Islet of Langerhans (tissue), 1 donor: ENCODE measurements around the gene DOP1B.
"Not testable (repeated sequence)": the region's sequence is repeated elsewhere in the genome, so short reads cannot be mapped to it uniquely, and the experiment has no call there.

Experiments used
- FAIRE-seq: peaks from one replicate; lab custom pipeline; 2011; peaks lifted over from hg19 to GRCh38; lab: Jason Lieb, UNC

DOP1B gene

DNA sequence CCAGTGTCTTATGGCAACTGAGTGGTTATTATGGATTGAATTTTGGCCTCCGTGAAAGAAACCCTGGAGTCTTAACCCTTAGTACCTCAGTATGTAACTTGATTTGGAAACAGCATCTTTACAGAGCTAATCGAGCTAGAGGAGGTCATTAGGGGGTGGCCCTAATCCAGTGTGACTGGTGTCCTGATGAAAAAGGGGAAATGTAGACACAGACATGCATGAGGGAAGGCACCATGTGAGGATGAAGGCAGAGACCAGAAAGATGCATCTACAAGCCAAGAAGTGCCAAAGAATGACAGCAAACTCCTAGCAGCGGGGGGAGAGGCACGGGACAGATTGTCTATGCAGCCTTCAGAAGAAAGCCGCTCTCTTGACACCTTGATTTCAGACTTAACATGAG is 14.7 kb downstream of the DOP1B start:
- FAIRE-seq, result no peak

DNA sequence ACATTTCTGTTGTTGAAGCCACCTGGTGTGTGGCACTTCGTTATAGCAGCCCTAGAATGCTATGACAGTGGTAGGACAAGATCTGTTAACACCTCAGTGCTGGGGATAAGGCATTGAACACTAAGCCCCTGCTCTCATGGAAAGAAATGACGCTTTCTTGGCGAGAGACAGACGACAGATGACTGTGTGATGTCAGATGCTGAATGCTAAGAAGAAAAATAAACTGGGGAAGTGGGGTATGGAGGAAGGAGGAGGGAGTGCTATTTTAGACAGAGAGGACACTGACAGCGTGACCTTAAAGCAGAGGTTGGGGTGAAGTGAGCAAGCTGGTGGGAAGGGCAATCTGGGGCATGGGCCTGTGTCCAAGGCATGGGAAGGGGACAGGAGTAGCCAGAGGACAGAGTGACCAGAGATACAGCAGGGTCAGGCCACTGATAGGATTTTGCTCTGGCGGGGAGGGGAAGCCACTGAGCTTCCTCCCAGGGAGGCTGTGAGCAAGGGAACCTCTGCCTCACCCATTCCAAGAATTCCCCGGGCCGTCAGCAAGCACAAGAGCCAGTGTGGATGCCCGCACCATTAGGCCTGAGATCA is 15.2 kb downstream of the DOP1B start:
- no peak for FAIRE-seq

DNA sequence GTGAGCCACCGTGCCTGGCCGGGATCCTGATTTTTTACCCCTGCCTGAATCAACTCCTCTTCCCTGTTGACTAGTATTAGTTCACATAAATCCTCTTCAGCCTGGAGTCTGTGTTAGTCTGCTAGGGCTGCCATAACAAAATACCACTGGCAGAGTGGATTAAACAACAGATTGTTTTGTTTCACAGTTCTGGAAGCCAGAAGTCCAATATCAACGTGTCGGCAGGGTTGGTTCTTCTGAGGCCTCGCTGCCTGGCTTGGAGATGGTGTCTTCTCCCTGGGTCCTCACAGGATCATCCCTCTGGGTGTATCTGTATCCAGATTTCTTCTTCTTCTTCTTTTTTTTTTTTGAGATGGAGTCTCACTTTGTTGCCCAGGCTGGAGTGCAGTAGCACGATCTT is 18.2 kb downstream of the DOP1B start:
- no peak for FAIRE-seq

DNA sequence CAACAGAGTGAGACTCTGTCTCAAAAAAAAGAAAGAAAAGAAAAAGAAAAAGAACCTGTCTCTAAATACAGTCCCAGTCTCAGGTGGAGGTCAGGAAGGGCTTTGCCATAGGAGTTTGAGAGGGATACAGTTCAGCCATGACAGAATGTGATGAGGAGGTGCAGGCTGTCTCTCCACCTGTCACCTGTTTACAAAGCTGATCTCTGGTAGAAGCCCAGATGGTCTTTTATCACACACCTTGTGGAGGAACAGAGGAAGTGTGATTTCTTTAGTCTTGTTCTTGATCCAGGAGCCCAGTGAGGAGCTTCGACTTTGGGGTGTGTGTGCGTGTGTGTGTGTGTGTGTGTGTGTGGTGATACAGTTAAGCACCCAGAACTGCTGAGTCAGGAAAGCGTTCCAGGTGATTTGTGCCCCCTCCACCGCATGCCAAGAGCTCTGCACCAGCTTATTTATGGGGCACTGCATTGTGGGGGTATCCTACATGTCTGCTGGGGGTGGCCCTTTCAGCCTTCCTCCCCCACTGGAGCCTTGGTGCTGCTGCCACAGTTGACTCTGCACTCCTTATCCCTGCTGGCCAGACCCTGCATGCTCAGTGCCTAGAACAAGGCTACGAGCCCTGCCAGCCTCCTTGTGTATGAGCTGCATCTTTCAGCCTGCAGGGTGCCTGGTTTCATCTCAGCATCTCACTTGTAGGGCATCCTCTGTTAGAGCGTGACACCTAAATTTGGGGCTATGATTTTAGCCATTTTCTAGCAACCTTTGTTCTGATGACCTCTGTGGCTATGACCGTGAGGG is 19.3 kb downstream of the DOP1B start:
- no peak for FAIRE-seq

DNA sequence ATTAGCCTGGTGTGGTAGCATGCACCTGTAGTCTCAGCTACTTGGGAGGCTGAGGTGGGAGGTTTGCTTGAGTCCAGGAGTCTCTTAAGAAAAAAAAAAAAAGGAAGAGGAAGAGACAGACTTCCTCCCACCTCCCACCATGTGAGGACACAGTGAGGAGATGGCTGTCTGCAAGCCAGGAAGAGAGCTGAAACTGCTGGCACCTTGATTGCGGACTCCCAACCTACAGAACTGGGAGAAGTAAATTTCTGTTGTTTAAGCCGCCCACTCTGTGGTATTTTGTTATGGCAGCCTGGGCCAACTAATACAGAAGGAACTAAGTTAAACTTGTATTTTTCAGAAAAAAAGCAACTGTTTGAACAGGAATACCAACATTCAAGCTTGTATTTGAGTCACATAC is 21.7 kb downstream of the DOP1B start:
- no peak for FAIRE-seq

DNA sequence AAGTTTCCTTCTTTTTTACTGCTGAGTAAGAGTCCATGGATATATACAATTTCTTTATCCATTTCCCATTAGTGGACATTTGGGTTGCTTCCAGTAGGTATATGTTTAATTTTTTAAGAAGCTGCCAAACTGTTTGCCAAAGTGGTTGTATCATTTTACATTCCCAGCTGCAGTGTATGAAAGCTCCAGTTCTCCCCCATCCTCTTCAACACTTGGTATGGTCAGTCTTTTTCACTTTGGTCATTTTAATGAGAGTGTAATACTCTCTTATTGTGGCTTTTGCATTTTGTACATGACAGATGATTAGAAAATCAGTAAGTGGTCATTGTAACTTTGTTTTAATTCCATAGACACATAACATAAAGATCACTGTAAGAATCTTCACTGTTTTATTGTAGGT is 22.5 kb downstream of the DOP1B start:
- FAIRE-seq, result no peak

DNA sequence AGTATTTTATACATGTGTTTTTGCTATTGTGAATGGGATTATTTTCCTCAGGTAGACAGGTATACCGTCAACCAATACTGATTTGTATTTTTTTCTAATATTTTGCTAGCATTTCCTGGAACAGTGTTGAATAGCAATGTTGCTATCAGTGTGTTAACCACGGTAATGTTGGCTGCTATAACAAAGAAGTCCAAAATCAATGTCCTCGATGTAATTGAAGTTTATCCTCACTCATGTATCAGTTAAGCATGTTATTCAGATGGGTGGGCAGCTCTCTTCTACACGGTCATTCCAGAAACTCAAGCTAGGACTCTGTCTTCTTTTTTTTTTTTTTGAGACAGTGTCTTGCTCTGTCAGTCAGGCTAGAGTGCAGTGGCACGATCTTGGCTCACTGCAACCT is 24.3 kb downstream of the DOP1B start:
- FAIRE-seq, result no peak

DNA sequence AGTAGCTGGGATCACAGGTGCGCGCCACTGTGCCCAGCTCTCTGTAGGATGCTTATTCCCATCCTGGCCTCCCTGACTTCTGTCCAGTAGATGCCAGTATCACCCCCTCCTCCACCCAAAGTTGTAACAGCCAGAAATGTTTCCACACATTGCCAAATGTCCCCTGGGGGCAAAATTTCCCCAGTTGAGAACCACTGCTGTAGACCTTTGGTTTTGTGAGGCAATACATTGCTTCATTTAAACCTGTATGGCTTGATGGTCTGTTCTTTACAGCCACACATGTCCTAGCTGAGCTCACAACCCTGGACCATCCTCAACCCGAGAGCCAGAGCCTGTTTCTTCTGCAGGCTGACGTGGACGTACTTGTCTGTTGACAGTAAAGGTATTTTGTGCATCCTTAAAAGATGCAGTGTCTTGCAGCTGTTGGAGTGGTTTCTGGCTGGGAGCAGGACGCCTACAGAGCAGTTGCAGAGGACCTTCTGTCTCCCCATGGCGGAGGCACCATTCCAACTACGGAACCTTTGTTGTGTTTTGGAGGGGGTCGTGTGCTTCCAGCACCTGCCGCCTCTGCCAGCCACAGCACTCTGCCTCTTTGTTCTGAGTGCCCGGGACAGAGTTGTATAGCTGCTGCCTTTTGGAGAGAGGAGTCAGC is 26.6 kb downstream of the DOP1B start:
- no peak for FAIRE-seq

DNA sequence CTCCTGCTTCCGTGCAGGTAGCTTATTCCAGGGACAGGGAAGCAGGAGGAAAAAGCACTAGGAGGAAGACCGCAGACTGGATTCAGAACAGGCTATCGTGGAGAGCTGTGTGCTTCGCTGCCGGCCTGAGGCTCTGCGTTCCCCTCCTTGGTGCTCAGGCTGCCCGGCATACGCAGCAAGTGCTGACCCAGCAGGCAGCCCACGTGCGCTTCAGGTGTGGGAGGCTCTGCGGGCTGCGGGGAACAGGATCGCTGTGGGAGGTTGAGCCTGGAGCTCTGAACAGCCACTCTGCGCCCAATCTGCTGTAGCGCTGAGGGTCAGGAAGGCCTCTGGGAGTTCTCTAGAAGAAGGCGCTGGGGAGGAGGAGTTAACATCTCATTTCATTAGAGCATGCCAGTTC is 27.9 kb downstream of the DOP1B start:
- FAIRE-seq, result no peak

DNA sequence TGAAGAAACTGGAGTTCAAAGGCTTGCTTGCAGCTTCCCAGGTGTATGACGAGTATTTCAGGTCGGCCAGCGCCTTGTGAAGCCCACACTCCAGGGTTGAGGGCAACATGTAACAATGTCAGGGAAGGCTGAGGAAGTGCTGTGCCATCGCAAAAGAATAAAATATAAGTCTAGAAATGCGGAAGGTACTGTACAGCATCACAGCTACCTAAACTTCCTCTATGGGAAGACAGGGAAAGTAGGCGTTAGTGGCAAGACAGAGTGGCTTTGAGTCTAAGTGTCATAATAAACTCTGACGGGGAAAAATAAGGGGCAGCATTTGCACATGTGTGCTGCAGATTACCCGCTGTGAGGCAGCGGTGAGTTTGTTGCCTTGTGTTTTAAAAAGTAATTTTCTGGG is 28.9 kb downstream of the DOP1B start:
- no peak for FAIRE-seq

DNA sequence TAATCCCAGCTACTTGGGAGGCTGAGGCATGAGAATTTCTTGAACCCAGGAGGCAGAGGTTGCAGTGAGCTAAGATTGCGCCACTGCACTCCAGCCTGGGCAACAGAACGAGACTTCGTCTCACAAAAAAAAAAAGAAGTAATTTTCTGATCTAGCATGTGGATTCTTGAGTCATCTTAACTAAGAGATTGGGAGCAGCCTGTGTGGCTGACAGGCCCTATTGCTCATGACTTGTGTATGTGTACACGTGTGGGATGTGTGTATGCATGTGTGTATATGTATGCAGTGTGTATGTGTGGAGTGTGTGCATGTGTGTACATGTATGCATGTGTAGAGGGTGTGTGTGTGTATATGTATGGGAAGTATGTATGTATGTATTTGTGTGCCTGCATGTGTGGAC is 29.5 kb downstream of the DOP1B start:
- FAIRE-seq, result no peak

DNA sequence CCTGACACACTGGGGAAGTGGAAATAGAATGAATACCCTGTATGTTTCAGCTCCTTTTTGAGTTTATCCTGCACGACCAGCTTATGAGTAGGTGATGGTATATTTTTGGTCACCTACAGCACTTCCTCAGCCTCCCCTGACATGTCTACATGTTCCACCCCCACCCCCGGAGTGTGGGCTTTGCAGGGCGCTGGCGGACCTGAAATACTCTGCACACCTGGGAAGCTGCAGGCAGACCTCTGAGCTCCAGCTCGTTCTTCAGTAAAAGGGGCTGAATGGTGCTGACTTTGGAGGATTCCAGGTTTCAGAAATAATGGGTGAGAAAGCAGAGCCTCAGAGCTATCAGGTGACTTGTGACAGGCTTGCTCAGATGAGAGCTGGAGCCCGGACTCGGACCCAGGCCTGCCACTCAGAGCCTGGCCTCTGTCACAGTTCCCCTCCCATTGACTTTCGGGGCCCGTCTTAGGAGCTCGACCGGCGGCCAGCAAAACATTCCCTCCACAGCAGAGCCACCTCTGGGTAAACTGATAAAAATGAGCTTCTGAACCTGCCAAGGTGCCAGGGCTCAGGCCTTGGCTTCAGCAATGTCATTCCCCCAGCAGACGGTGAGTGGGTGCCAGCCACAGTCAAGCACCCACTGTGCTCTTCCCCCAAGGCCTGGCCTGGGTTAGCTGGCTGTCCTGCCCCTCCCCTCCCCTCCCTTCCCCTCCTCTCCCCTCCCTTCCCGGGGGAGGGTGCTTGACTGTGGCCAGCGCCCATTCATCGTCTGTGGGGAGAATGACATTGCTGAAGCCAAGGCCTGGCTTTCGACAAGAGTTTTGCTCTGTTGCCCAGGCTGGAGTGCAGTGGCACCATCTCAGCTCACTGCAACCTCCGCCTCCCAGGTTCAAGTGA is 30.1 kb downstream of the DOP1B start:
- FAIRE-seq, result no peak

DNA sequence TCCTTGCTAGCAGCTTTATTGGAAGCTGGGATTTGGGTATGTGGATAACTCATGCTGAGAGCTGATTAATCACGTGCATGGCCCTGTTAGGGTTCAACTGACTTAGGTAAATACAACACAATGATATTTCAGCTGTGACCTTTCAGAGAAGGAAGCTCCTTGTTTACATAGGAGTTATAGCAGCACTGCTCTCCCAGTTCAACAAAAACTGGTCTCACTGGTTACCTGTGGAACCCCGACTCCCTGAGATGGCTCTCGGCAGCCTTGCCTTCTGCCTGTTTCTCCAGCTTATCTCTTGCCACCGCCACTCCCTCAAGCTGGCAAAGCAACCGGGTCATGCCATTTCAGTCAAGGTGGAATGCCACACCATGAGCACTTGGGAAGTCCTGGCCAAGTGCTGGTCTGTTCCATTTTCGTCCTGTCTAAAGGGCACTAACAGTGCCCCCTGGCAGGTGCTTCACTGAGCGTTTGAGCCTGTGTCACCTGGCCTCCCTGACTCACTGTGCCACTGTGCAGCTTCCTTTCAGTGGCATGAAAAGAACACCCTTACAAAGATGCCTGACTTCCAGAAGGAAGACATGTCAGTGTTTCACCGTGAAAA is 31.6 kb downstream of the DOP1B start:
- no peak for FAIRE-seq

DNA sequence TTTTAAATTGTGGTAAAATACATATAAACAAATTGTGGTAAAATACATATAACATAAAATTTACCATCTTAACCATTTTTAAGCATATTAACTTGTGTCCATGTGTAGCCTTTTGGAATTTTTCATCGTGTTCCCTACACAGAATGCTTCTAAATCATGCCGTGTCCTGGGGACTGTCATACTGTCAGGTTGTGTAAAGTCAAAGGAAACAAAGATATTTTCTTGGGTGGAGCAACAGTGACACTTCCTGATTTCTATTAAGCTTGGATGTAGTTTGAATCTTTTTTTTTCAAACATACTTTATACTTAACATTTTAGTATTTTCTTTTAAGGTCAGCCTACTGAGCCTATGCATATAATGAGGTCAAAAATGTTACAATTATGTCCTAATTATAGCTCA is 32.3 kb downstream of the DOP1B start:
- no peak for FAIRE-seq

DNA sequence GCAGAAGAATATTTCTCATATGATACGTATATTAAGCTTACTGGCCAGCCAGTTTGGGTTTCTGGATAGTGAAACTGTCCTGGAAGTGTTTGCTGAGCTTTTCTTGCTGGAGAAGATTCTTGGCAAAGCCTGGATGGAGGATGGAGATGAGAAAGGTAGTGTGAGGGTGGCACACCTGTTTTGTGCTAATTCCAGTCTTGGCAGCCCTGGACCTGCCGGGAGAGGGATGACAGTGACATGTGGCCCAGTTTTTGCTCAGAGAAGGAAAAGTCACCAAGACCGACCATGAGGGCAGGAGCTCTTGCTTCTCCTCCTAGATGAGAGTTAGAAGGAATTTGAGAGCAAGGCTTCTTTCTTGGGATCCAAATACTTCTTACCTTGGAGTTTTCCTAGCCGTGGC is 34.1 kb downstream of the DOP1B start:
- FAIRE-seq, result no peak

DNA sequence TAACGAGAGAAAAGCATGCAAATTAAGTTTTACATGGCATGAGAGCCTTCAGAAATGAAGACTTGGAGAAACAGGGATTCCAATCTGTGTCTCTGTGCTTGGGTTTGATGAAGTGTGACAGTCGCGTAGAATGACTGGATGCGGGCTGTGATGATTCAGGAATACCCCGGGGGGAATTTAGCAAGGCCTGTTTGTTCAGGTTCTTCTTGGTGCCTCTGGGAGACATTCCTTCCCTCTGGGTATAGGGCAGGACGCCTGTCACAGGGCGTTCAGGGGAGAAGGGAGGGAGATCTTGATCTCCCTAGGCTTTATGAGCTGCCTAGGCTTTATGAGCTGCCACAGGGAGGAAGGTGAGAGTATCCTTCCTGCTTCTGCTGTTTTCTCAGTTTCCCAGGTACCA is 36.6 kb downstream of the DOP1B start:
- no peak for FAIRE-seq

DNA sequence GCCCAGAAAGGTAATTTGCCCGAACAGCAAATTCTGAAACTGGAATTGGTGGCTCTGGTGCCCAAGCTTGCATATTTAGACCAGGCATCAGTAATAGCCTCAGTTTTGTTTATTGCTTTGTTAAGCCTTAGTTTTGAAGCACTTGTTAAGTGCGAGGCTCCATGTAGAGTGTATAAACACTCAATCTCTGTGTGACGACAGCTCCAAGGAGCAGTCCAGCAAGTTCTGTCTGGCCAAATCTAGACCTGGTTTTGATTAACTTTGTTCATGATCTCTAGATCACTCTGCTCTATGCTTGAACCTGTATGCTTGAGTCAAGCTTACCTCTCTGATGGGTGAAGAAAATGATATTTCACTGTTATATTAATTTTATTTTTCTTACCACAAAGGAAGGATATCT is 37.4 kb downstream of the DOP1B start:
- FAIRE-seq, result no peak

DNA sequence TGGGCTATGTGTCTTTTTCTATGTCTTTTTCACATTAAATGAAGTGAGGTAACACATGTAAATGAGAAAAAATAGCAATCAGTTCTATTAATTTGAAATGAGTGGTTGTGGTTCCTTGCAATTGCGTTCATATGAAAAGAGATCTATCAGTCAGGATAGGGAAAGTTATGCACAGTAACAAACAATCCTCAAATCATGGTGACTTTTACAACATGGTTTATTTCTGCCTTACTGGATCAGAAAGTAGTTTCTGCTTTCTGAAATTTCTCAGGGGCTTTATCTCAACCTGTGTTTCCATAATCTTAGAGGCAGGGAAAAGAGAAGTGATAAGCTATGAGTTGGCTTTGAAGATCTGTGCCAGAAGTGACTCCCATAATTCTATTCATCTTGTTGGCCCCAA is 39.0 kb downstream of the DOP1B start:
- no peak for FAIRE-seq

DNA sequence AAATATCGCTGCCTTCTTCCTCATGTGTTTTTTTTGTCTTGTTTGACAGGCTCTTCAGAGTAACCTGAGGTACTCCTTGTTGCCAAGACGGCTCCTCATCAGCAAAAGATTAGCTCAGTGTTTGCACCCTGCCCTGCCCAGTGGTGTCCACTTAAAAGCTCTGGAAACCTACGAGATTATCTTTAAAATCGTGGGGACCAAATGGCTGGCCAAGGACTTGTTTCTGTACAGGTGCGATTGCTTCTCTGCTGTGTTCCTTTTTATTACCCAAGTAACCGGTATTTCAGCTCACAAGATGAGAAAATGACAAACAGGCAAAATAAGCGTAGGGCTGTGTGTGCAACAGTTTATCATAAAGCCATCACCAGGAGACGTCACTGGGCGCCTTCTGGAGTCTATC is 42.4 kb downstream of the DOP1B start:
- no peak for FAIRE-seq

DNA sequence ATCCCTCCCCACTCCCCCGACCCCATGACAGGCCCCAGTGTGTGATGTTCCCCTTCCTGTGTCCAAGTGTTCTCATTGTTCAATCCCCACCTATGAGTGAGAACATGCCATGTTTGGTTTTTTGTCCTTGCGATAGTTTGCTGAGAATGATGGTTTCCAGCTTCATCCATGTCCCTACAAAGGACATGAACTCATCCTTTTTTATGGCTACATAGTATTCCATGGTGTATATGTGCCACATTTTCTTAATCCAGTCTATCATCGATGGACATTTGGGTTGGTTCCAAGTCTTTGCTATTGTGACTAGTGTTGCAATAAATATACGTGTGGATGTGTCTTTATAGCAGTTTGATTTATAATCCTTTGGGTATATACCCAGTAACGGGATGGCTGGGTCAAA is 43.0 kb downstream of the DOP1B start:
- FAIRE-seq, result not testable (repeated sequence)

DNA sequence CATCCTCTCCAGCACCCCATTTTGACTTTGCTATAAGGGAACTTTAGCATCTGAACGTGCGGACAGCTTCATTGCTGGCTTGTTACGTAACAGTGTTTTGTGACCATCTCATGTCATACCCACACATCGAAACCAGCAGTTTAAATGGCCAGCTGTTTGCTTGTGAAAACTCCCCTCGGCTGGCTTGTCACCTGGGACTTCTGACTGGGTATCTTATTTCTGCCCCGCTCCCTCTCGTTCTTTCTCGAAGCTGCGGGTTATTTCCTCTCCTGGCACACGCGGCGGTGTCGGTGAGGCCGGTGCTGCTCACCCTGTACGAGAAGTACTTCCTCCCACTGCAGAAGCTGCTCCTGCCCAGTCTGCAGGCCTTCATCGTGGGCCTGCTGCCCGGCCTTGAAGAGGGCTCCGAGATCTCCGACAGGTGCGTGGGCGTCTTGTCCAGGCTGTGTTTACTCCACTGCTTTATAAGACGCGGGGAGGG is 43.5 kb downstream of the DOP1B start:
- no peak for FAIRE-seq
